ENCODE results near the gene ESYT3.

DNA sequence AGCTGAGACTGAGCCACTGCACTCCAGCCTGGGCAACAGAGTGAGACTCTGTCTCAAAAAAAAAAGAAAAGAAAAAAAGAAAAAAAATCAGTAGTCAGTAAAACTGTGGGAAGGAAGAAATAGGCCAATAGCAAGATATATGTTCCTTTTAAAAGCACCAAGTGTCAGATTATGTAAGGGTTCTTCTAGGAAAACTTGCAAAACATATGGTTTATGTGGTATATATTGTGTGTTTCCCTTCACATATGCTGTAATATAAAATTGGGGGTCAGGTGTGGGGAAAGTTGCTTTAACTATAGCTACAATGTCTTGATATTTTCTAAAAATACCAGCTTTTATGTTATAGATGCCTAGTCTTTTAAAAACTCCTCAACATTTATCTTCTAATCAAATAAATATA lies 64.6 kb downstream of the ESYT3 start:
- TF ChIP-seq EP300 (IDR thresholded peaks at IDR 0.05; ENCODE audit: borderline replicate concordance): no peak
- TF ChIP-seq TAF1 (IDR thresholded peaks at IDR 0.05; ENCODE audit: low read depth): no peak
- no peak for TF ChIP-seq FOXM1 (IDR thresholded peaks at IDR 0.05; ENCODE audit: borderline replicate concordance, low read depth)
- TF ChIP-seq CREB1 (IDR thresholded peaks at IDR 0.05; ENCODE audit: low read depth): no peak
- TF ChIP-seq, protein P1, sequence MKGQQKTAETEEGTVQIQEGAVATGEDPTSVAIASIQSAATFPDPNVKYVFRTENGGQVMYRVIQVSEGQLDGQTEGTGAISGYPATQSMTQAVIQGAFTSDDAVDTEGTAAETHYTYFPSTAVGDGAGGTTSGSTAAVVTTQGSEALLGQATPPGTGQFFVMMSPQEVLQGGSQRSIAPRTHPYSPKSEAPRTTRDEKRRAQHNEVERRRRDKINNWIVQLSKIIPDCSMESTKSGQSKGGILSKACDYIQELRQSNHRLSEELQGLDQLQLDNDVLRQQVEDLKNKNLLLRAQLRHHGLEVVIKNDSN (IDR thresholded peaks at IDR 0.05): no peak
- TF ChIP-seq, protein P2, sequence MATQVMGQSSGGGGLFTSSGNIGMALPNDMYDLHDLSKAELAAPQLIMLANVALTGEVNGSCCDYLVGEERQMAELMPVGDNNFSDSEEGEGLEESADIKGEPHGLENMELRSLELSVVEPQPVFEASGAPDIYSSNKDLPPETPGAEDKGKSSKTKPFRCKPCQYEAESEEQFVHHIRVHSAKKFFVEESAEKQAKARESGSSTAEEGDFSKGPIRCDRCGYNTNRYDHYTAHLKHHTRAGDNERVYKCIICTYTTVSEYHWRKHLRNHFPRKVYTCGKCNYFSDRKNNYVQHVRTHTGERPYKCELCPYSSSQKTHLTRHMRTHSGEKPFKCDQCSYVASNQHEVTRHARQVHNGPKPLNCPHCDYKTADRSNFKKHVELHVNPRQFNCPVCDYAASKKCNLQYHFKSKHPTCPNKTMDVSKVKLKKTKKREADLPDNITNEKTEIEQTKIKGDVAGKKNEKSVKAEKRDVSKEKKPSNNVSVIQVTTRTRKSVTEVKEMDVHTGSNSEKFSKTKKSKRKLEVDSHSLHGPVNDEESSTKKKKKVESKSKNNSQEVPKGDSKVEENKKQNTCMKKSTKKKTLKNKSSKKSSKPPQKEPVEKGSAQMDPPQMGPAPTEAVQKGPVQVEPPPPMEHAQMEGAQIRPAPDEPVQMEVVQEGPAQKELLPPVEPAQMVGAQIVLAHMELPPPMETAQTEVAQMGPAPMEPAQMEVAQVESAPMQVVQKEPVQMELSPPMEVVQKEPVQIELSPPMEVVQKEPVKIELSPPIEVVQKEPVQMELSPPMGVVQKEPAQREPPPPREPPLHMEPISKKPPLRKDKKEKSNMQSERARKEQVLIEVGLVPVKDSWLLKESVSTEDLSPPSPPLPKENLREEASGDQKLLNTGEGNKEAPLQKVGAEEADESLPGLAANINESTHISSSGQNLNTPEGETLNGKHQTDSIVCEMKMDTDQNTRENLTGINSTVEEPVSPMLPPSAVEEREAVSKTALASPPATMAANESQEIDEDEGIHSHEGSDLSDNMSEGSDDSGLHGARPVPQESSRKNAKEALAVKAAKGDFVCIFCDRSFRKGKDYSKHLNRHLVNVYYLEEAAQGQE (IDR thresholded peaks at IDR 0.05; ENCODE audit: low read depth): no peak
- TF ChIP-seq TEAD4 (IDR thresholded peaks at IDR 0.05): no peak
- TF ChIP-seq, protein P3, sequence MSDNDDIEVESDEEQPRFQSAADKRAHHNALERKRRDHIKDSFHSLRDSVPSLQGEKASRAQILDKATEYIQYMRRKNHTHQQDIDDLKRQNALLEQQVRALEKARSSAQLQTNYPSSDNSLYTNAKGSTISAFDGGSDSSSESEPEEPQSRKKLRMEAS (IDR thresholded peaks at IDR 0.05): no peak

Data from Ishikawa (cell line).